ENCODE measurements around the gene KCNJ5. TPM values are rescaled to one million over a fixed set of nuclear protein-coding genes. Genes with fewer than 3 reads are reported as not detected.

KCNJ5 gene
- total RNA-seq, 3 donors from 2014 or later = 0.14 to 3.9 (median 0.48) TPM

- TF ChIP-seq, protein P1, sequence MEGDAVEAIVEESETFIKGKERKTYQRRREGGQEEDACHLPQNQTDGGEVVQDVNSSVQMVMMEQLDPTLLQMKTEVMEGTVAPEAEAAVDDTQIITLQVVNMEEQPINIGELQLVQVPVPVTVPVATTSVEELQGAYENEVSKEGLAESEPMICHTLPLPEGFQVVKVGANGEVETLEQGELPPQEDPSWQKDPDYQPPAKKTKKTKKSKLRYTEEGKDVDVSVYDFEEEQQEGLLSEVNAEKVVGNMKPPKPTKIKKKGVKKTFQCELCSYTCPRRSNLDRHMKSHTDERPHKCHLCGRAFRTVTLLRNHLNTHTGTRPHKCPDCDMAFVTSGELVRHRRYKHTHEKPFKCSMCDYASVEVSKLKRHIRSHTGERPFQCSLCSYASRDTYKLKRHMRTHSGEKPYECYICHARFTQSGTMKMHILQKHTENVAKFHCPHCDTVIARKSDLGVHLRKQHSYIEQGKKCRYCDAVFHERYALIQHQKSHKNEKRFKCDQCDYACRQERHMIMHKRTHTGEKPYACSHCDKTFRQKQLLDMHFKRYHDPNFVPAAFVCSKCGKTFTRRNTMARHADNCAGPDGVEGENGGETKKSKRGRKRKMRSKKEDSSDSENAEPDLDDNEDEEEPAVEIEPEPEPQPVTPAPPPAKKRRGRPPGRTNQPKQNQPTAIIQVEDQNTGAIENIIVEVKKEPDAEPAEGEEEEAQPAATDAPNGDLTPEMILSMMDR (IDR thresholded peaks at IDR 0.05) = no peak
- intact Hi-C loops (cut with DNase I, micrococcal nuclease) = no loop called here
- H3K9me3 ChIP-seq = no peaks in the 10 kb centered on the region
Measured at GRCh38 chr11:128913806-128914205, 22.6 kb downstream of the KCNJ5 start.

GRCh38 chr11:128914216-128915148, 23.3 kb downstream of the KCNJ5 start:
- Histone ChIP-seq H3K36me3 (ENCODE audit: low read depth) (no peaks in the 10 kb centered on the region), H3K4me1 (ENCODE audit: low read depth) (no peaks in the 10 kb centered on the region), H3K9me3 (no peaks in the 10 kb centered on the region), H3K4me3 (no peak overlapping the region)
- intact Hi-C loops (cut with DNase I, micrococcal nuclease) = no loop called here
- TF ChIP-seq, protein P1 (IDR thresholded peaks at IDR 0.05) = no peak
- no peak for ATAC-seq
- DNase-seq = no peak

More at GRCh38 chr11:128913806-128914205, 22.6 kb downstream of the KCNJ5 start:
- Histone ChIP-seq H3K36me3 (ENCODE audit: low read depth) (no peaks in the 10 kb centered on the region), H3K4me1 (ENCODE audit: low read depth) (no peaks in the 10 kb centered on the region), H3K4me3 (no peak overlapping the region)
- DNase-seq = peak in 1 of 3 donors; percentile 4
- ATAC-seq = no peak

DNA sequence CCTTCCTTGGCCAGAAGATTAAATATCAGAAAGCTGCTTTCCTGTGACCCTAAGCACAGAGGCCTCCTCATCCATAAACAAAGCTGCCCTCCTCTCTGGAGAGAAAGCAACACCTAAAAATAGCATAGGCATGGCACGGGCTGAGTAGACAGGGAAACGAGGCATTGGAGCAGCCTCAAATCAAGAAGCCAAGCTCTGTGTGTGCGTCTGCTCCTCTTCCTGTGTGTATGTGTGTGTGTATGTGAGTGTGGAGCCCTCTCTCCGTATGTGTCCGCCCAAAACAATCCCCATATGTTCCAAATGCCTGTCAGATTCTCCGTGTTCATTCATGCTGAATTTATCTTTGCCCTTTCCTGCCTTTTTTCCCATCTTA, 24.0 kb downstream of the KCNJ5 start:
- Histone ChIP-seq H3K9me3 (no peaks in the 10 kb centered on the region), H3K4me1 (ENCODE audit: low read depth) (no peaks in the 10 kb centered on the region), H3K4me3 (no peak overlapping the region), H3K36me3 (ENCODE audit: low read depth) (no peaks in the 10 kb centered on the region)
- TF ChIP-seq, protein P1 (IDR thresholded peaks at IDR 0.05) = no peak
- intact Hi-C loops (cut with DNase I, micrococcal nuclease) = no loop called here
- no peak for DNase-seq
- no peak for ATAC-seq

GRCh38 chr11:128916037-128916572, 24.9 kb downstream of the KCNJ5 start:
- Histone ChIP-seq H3K4me3 (no peak overlapping the region), H3K9me3 (no peaks in the 10 kb centered on the region), H3K4me1 (ENCODE audit: low read depth) (no peaks in the 10 kb centered on the region), H3K36me3 (ENCODE audit: low read depth) (no peaks in the 10 kb centered on the region)
- TF ChIP-seq, protein P1 (IDR thresholded peaks at IDR 0.05) = no peak
- intact Hi-C loops (cut with DNase I, micrococcal nuclease) = no loop called here
- ATAC-seq = no peak
- DNase-seq = no peak

DNA sequence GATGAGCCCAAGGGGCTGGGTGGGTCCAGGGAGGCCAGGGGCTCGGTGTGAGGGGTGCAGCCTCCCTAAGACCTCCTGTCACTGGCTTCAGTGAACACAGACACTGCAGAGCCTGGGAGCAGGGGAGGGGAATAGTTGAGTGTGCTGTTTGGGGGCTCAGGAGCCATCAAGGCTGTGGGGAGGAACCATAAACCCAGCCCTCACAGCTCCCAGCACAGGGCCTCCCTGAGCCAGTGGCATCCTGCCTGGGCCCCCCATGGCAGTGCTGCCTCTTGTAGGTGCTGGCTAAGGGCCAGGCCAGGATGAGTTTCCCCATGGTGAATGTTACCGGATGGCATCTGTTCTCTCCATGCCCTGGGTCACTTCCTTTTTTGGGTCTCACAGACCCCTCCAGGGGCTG, 25.5 kb downstream of the KCNJ5 start:
- DNase-seq = no peak
- ATAC-seq = no peak
- Histone ChIP-seq H3K36me3 (ENCODE audit: low read depth) (no peaks in the 10 kb centered on the region), H3K9me3 (no peaks in the 10 kb centered on the region), H3K4me1 (ENCODE audit: low read depth) (no peaks in the 10 kb centered on the region), H3K4me3 (no peak overlapping the region)
- intact Hi-C loops (cut with DNase I, micrococcal nuclease) = no loop called here
- TF ChIP-seq, protein P1 (IDR thresholded peaks at IDR 0.05) = no peak

All from mucosa of descending colon (tissue), 3 donors.